OCI-LY7 (cell line): Measurements from ENCODE around the gene NHS.

Experiments used
- CTCF ChIP-seq: fragments of 200-600 bp; sonication (generic); conservative IDR thresholded peaks from 2 replicates; pipeline ENCODE4 v1.5.1; 2014; ENCODE audit warnings: mild to moderate bottlenecking, antibody characterized with exemption, low read length, moderate library complexity, mixed read lengths
- EZH2phosphoT487 ChIP-seq: fragments of 200-600 bp; sonication (generic); IDR thresholded peaks from 2 replicates; pipeline ENCODE4 v1.6.1; 2018; ENCODE audit warnings: low read depth, borderline replicate concordance, mild to moderate bottlenecking, mixed run types, antibody characterized with exemption, low read length, moderate library complexity, mixed read lengths

- TF ChIP-seq CTCF (peak; percentile 72), EZH2phosphoT487 (no peak)
These were observed 315.0 kb downstream of the NHS start for GRCh38 chrX:17689971-17690409.
